Left cardiac atrium (tissue), 4 donors: ENCODE results near the gene MON2. TPM values are rescaled to one million over a fixed set of nuclear protein-coding genes. Genes with fewer than 3 reads are reported as not detected.
"Not testable (repeated sequence)": the region's sequence is repeated elsewhere in the genome, so short reads cannot be mapped to it uniquely, and the experiment has no call there.

Experiments
- ATAC-seq, 2 donors: fragments of 200-7000 bp; cut with Tn5 transposase; one replicate each; pipeline ENCODE4 v1.9.1; 2020; ENCODE audit warnings: mild to moderate bottlenecking in 2 of 2, moderate library complexity in 2 of 2
- DNase-seq: peaks from one replicate; pipeline ENCODE4 v3.0.0-alpha.2; 2020
- intact Hi-C, 2 donors: fragments of 100-400 bp; cut with DNase I; formaldehyde crosslinking; loops; one replicate each; pipeline versions ENCODE4 v1.14.1 to v1.15.1; 2022 to 2023
- total RNA-seq, 2 donors: library from RNA; stranded (reverse); fragmentation: NEBNext Ultra II Directional; extraction: Animal tissue kit (Norgen Biotek cat#: 25700); gene quantifications; one replicate each; pipeline ENCODE4 v1.2.1, GENCODE V29; 2021
- donor health status: DM: no; HTN: yes; CAD: no.
- donor health status: DM: no; HTN: yes; CAD: no; lungs with severe emphysema.
- donor health status: DM: yes; HTN: yes; CAD: no.
- donor health status: Dilated cardiomyopathy.

Gene MON2
- total RNA-seq, 2 donors from 2014 or later: 21.3 to 27.0 TPM

DNA sequence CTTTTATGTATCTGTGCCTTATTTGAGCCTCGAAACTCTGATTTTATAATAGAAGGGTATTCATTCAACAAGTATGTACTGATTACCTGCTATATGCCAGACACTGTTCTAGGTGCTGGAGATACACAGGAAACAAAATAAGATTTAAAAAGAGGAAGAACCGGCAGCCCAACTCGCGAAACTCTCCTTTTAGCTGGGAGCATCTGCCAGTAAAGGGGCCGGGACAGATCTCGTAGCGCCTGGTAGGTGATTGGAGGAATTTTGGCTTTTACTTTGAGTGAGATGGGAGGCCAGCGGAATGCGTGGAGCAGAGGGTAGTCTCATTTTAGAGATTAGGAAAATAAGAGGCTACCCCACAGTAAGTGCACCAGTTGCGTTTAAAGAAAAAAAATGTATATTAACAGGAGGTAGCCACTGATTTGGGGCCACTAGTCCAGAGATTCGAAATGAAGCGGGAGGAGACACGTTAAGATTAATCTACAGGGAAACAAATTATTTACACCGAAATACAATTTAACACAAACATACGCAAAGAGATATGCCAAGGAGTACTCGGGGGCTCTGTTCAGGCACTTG lies 520 bp upstream of the MON2 start:
- intact Hi-C loops: no loop called here
- peak; percentile 33 for DNase-seq
- ATAC-seq: peak; percentile 61 to 82

DNA sequence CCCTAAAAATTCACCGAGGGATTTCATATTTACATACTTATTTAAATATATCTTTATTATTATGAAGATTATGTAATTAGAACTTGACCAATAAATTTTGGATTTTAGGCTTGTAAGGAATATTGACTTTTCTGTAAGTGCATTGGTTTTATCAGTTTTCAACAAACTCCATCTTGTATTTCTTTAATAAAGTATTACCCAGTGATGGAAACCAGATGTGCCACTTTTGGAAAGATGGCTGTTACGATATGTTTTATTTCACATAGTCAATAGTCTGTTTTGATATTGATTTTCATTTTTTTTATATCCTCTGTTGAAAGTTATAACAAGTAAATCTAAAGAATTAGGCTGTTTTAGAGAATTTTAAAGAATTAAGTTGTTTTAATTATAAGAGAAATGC lies 1.8 kb downstream of the MON2 start:
- no peak for DNase-seq
- intact Hi-C loops: no loop called here

DNA sequence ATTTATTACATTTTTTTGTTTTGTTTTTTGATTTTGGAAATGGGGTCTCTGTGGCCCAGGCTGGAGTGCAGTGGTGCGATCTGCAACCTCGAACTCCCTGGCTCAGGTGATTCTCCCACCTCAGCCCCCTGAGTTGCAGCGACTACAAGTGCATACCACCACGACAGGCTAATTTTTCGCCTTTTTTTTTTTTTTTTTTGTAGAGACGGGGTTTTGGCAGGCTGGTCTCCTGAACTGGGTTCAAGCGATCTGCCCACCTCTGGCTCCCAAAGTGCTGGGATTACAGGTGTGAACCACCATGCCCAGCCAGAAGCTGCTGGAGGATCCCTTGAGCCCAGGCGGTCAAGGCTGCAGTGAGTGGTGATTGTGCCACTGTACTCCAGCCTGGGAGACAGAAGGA lies 2.3 kb downstream of the MON2 start:
- intact Hi-C loops: no loop called here
- DNase-seq: no peak
- ATAC-seq: no peak

More for the DNA sequence above, 1.8 kb downstream of the MON2 start:
- no peak for ATAC-seq

DNA sequence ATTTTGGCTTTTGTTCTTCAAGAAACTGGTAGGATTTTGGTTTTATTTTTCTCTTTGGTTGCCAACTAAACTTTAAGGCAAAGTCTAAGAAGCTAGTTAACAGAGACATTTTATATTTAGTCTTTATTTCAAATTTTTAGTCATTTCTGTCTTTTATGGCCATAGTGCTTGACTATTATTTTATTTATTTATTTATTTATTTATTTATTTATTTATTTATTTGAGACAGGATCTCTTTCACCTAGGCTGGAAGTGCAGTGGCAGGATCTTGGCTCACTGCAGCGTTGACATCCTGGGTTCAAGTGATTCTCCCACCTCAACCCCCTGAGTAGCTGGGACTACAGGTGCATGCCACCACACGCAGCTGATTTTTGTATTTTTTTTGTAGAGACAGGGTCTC lies 3.1 kb downstream of the MON2 start:
- DNase-seq (no peak), ATAC-seq (no peak)
- intact Hi-C loops: no loop called here

DNA sequence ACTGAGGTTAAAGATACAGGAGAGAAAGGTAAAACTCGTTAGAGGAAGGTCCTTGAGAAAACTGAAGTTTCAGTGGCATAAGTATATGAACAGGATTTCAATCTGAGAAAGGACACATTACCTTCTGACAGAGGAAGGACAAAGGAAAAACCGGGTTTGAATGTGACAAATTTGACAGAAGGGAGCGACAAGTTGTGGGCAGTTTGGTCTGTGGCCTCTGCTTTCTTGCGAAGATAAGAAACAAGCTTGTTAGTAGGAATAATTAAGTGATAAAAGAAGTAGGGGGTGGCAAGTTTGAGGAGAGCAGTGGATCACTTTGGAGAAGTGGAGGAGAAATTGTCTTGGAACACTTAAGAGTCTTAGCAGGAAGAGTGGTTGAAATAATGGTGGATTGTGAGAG lies 5.1 kb downstream of the MON2 start:
- intact Hi-C loops: no loop called here
- no peak for DNase-seq

DNA sequence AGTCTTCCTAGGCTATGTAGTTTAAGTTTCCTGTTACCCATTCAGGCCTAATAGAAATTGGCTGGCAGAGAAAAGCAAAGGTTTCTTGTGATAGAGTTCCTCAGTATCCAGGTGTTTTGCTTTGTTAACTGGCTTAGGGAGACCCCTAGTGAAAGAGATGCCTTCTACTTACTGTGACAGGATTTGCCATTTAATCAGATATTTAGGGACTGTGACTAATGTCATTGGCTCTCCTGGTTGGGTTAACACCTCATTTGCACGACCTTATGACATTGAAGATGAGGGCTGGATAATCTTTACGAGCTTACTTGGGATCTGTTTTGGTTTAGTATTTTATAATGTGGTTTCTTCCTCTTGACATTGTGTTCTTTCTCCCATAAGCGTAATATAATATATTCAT lies 5.8 kb downstream of the MON2 start:
- ATAC-seq (no peak), DNase-seq (no peak)
- intact Hi-C loops: no loop called here

More for the DNA sequence above, 5.1 kb downstream of the MON2 start:
- no peak for ATAC-seq

DNA sequence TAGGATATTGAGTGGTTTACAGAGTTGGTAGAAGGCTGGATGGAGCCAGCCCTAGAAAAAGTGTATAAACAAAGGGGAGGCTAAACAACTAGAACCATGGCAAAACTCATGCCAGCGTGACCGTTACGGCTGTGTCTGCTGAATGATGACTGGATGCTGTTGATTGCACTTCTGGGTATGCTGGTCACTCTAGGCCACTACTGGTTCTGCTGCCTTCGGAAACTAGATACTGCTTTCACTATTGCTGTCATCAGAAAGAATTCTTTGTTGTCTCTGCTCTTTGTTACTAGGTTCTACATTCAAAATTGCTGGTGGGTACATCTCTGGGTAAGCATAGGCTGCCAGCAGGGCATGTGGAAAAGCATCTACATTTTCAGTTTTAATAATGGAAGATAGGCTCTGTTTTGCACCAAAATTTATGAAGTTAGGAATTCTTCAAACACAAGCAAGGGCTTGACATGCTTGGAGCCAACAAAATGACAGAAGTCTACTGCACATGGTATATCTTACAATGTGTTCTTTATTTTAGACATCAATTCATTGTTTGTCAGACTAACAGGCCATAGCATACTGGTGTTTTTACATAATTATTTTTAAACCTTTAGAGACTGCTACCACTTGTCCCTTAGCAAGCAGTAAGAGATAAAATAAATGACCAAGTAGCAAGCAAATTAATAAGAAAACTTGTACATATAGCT lies 15.4 kb downstream of the MON2 start:
- intact Hi-C loops: no loop called here
- no peak for ATAC-seq
- no peak for DNase-seq

DNA sequence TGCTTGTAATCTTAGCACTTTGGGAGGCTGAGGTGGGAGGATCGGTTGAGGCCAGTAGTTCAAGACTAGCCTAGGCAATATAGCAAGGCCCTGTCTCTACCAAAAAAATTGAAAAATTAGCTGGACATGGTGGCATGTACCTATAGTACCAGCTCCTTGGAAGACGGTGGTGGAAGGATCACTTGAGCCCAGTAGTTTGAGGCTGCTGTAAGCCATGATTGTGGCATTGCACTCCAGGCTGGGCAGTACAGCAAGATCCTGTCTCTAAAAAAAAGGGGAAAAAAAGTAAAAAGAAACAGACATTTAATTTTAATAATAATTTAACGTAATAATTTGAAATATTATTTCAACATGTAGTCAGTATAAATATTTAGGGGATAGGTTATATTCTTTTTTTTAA lies 16.1 kb downstream of the MON2 start:
- intact Hi-C loops: no loop called here
- ATAC-seq: no peak
- DNase-seq: no peak

DNA sequence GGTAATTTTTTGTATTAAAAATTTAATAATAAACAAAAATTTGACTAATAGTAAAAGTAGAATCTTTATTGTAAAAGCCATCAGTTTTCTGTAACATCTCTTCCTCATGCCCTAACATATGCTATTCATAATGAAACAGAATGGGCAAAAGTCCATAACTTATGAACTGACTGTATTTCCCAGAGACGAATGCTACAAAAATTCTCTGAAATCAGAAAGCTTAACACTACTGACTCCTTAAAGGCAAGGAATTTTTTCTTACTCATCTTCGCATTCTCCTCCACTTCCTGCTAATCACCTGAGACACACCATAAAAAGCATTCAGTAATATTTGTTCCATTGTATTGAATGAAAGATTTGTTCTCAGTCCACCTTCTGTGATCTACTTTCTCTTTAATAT lies 17.6 kb downstream of the MON2 start:
- intact Hi-C loops: no loop called here
- no peak for DNase-seq
- ATAC-seq: peak in 1 of 2 donors; percentile 44

DNA sequence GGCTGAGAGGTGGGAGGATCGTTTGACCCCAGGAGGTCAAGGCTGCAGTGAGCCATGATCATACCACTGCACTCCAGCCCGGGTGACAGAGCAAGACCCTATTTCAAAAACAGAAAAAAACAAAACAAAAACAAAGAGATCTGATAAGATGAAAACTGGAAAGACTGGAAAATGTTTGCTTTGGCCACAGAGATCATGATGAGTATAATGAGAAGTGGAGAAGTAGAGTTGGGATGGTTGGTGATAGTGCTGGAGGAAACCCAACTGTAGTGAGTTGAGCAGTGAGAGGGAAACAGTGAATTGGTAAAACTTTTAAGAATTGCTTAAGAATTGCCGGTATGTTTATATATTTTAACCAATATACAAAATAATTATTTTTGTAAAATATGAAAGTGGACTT lies 39.2 kb downstream of the MON2 start:
- DNase-seq (no peak), ATAC-seq (no peak)
- intact Hi-C loops: no loop called here

DNA sequence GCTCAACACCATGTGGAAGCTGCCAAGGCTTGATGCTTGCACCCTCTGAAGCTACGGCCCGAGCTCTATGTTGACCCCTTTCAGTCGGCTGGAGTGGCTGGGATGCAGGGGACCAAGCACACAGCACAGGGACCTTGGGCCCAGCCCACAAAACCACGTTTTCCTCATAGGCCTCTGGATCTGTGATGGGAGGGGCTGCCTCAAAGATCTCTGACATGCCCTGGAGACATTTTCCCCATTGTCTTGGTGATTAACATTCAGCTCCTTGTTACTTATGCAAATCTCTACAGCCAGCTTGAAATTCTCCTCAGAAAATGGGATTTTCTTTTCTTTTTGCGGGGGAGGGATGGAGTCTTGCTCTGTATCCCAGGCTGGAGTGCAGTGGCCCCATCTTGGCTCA lies 46.3 kb downstream of the MON2 start:
- ATAC-seq: no peak

DNA sequence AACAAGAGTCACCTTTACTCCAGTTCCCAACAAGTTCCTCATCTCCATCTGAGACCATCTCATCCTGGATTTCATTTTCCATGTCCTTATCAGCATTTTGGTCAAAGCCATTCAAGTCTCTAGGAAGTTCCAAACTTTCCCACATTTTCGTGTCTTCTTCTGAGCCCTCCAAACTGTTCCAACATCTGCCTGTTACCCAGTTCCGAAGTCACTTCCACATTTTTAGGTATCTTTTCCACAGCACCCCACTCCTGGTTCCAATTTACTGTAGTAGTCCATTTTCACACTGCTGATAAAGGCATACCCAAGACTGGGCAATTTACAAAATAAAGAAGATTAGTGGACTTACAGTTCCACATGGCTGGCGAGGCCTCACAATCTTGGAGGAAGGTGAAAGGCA lies 47.5 kb downstream of the MON2 start:
- intact Hi-C loops, ATAC-seq, DNase-seq: not testable (repeated sequence)

More for the DNA sequence above, 46.3 kb downstream of the MON2 start:
- intact Hi-C loops: no loop called here
- DNase-seq: no peak

DNA sequence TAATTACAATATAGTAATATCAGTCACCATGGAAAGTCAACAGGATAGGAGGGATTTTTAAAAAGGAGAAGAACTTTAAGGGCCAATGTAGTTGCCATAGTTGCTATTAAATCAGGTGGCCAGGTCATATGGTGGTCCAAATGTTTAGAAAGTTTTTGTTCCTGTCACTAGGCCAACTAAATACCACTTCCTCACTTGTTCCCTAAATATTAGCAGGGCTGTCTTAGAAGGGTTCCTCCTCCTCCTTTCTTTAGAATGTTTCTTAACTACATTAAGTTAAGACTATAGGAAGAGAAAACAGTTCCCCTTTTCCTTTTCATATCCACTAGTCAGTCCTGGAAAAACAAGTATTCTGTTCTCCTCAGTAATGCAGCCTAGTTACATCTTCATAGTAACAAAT lies 50.3 kb downstream of the MON2 start:
- intact Hi-C loops: no loop called here
- peak in 1 of 2 donors; percentile 34 for ATAC-seq
- DNase-seq: no peak

DNA sequence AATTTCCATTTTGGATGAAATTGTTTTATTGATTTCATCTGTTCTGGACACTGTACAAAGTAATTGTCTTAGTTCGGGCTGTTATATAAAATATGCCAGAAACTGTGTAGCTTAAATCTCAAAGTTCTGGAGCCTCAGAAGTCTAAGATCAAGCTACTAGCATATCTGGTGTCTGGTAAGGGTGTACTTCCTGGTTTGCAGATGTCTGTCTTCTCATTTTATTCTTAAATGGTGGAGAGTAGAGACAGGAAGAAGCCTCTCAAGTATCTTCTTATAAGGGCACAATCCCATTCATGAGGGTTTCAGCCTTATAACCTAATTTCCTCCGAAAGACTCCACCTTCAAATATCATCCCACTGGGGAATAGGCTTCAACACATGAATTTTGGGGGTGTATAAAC lies 51.3 kb downstream of the MON2 start:
- ATAC-seq (no peak), DNase-seq (no peak)
- intact Hi-C loops: no loop called here

DNA sequence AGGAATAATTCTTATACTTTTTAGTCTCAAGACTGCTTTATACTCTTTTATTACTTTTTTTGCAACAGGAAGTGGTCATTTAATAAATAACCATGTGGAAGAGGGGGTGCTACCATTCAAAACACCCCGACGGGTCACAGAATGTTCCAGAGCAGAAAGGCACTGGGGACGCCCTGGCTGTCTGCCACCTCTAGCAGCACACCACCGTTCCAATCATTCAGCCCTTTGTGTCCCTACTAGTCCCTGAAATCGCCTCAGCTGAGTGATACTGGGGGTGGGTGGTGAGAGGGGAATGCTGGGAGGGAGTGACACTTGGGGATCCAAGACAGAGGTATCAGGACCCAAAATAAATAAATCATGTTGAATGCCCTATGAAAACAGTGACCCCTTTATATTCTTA lies 52.4 kb downstream of the MON2 start:
- intact Hi-C loops: no loop called here
- ATAC-seq (peak; percentile 56 to 57), DNase-seq (peak; percentile 28)

DNA sequence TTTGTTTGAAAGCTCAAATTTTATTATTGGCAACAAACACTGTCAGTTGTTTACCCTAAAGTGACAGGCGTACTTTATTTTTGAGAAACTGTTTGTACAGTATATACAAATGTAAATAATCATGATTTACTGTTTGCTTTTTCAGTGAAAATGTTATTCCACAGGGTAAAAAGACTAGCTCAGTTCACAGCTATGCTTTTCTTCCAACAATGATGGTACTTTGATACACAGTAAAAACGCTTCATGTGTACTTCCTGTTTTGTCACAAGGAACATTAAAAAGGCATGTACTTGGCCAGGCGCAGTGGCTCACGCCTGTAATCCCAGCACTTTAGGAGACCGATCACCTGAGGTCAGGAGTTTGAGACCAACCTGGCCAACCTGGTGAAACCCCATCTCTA lies 53.7 kb downstream of the MON2 start:
- DNase-seq (no peak), ATAC-seq (no peak)
- intact Hi-C loops: no loop called here

DNA sequence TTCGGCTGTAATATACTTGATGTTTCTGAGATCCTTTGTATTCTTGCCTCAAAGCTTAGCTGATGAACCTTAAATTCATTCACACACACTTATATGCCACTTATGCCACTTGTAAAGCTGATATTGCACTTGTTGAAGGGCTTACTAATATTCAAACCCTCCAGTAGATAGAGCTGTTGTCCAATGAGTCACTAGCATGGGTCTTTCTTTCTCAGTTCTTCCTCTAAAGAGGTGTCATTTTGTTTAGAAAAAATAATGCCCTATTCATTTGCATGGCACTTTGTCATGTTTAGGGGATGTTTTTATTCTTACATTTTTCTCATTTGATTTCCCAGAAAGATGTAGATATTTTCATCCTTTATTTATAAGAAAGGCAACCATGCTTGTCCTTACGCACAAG lies 56.4 kb downstream of the MON2 start:
- ATAC-seq: peak in 1 of 2 donors; percentile 77
- intact Hi-C loops: no loop called here
- no peak for DNase-seq

DNA sequence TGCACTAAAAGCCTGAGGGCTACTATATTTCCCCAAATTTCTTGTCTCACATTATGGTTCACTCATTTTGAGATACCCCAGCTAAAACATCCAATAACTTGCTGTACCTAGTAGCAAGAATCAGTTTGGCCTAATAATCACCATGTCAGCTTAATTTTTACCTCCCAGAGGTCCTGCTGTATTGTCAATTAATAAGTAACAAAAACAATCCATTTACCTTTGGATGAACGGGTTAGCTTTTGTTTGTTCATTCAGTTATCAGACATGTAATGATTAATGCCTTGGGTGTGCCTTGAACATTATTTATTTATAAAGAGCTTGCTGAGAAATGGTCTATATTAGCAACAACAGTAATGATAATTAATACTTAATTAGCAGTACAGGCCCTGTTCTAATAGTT lies 57.0 kb downstream of the MON2 start:
- intact Hi-C loops: no loop called here
- ATAC-seq (no peak), DNase-seq (no peak)

DNA sequence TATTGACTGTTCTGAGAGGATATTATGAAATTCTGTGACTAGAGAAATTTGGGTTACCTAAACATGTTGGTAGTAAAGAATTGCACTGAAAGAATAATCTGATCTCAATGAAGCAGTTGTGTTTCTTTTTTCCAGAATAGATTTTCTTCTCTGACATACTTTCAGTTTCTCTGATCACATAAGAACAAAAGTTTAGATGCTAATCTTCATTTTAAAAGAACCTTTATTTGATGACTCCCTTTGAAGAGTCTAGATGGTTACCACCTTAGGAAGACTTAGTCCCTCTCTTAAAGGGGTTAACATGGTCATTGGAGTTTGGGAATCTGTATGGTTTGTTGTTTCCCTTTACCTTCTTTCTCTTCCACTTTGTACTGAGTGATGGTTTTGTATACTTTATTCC lies 58.6 kb downstream of the MON2 start:
- intact Hi-C loops: no loop called here
- ATAC-seq (no peak), DNase-seq (no peak)

DNA sequence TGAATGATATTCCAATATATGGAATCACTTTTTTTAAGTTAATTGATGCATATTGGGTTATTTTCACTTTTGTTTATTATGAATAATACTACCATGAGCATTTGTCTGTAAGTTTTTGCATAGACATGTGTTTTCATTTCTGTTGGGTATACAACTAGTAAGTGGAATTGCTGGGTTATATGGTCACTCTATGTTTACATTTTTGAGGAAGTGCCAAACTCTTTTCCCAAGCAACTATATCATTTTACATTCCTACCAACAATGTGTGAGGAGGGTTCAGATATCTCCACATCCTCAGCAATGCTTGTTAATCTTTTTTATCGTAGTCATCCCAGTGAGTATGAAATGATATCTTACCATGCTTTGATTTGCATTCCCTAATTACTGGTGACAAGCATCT lies 64.0 kb downstream of the MON2 start:
- DNase-seq (no peak), ATAC-seq (no peak)
- intact Hi-C loops: no loop called here

DNA sequence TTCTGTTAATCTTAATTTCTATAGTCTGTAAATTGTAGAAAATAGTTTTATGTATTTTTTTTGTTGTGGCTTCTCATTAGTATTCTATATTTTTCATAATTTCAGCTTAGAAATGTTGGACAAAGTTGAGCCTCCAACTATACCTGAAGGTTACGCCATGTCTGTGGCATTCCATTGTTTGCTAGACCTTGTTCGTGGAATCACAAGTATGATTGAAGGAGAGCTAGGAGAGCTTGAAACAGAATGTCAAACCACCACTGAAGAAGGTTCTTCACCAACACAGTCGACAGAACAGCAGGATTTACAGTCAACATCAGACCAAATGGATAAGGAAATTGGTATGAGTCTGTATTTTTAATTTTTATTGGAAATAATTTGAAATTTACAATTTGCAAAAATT lies 65.7 kb downstream of the MON2 start:
- DNase-seq: no peak
- no peak for ATAC-seq
- intact Hi-C loops: no loop called here
